OCI-LY7 (cell line): ENCODE measurements around the gene DMRT3. TPM values are rescaled to one million over a fixed set of nuclear protein-coding genes. Genes with fewer than 3 reads are reported as not detected.
A peak's percentile ranks its signal among the peaks of the same experiment; 100 is the strongest.

Source experiments
- BruUV-seq: library from RNA; stranded (reverse); fragments of 400-500 nt; replicated peaks from 2 replicates; lab custom pipeline; 2021; lab: Mats Ljungman, UMichigan
- CTCF ChIA-PET: fragments of 300-600 bp; sonication (Branson Sonifier 250); formaldehyde crosslinking; loops from one replicate; lab custom pipeline; 2022; ENCODE audit warnings: antibody characterized with exemption; ENCODE audit not compliant: unreplicated experiment; lab: Charles Lee
- POLR2A ChIA-PET: fragments of 300-600 bp; sonication (Branson Sonifier 250); formaldehyde crosslinking; loops from one replicate; lab custom pipeline; 2022; ENCODE audit warnings: antibody characterized with exemption; lab: Charles Lee
- DNase-seq: peaks from one replicate; pipeline ENCODE4 v3.0.0-alpha.2; 2015; ENCODE audit warnings: low spot score
- H2AFZ ChIP-seq: fragments of 200-600 bp; sonication (generic), shearing (Covaris generic); 2 replicates; pipeline ENCODE4 v1.6.1; 2014; ENCODE audit warnings: mild to moderate bottlenecking, antibody characterized with exemption, low read length, moderate library complexity
- H3K27ac ChIP-seq: fragments of 200-600 bp; sonication (generic); 2 replicates; pipeline ENCODE4 v1.5.1; 2014; ENCODE audit warnings: mixed run types, low read depth, mild to moderate bottlenecking, moderate library complexity, low read length, inconsistent platforms; ENCODE audit not compliant: poor library complexity, severe bottlenecking
- H3K36me3 ChIP-seq: fragments of 200-600 bp; sonication (generic); 2 replicates; pipeline ENCODE4 v1.6.1; 2014; ENCODE audit warnings: mild to moderate bottlenecking, antibody characterized with exemption, low read length, moderate library complexity, mixed read lengths; ENCODE audit not compliant: insufficient read depth
- H3K4me1 ChIP-seq: fragments of 200-600 bp; sonication (generic); 2 replicates; pipeline ENCODE4 v1.5.1; 2014; ENCODE audit warnings: mild to moderate bottlenecking, low read length; ENCODE audit not compliant: insufficient read depth, poor library complexity, severe bottlenecking
- H3K4me2 ChIP-seq: fragments of 200-600 bp; sonication (generic); 2 replicates; pipeline ENCODE4 v1.6.1; 2014; ENCODE audit warnings: mild to moderate bottlenecking, low read length
- H3K4me3 ChIP-seq: fragments of 200-600 bp; sonication (generic); 2 replicates; pipeline ENCODE4 v1.5.1; 2014; ENCODE audit warnings: mild to moderate bottlenecking, low read depth, low read length; ENCODE audit not compliant: poor library complexity, severe bottlenecking
- H3K79me2 ChIP-seq: fragments of 200-600 bp; sonication (generic); 2 replicates; pipeline ENCODE4 v1.6.1; 2016; ENCODE audit warnings: low read depth, mild to moderate bottlenecking, low read length, moderate library complexity, mixed read lengths; ENCODE audit not compliant: insufficient read depth
- H3K9me2 ChIP-seq: fragments of 200-600 bp; sonication (generic); 2 replicates; pipeline ENCODE4 v1.6.1; 2016; ENCODE audit warnings: mild to moderate bottlenecking, low read length, mixed read lengths; ENCODE audit not compliant: insufficient read depth
- H3K9me3 ChIP-seq: fragments of 200-600 bp; sonication (generic); 2 replicates; pipeline ENCODE4 v1.6.1; 2014; ENCODE audit warnings: mild to moderate bottlenecking, mixed run types, low read length, mixed read lengths
- H4K20me1 ChIP-seq: fragments of 200-600 bp; sonication (generic); 2 replicates; pipeline ENCODE4 v1.6.1; 2014; ENCODE audit warnings: mild to moderate bottlenecking, antibody characterized with exemption, low read length, moderate library complexity, mixed read lengths; ENCODE audit not compliant: insufficient read depth
- EZH2phosphoT487 ChIP-seq: fragments of 200-600 bp; sonication (generic); IDR thresholded peaks from 2 replicates; pipeline ENCODE4 v1.6.1; 2018; ENCODE audit warnings: low read depth, borderline replicate concordance, mild to moderate bottlenecking, mixed run types, antibody characterized with exemption, low read length, moderate library complexity, mixed read lengths
- intact Hi-C: fragments of 100-400 bp; cut with micrococcal nuclease; formaldehyde crosslinking; loops from one replicate; pipeline ENCODE4 v1.10.0; 2022; ENCODE audit not compliant: unreplicated experiment
- total RNA-seq, 2 experiments: library from RNA; depleted of rRNA in 1 of 2; stranded (reverse); fragments of >200 nt in 1 of 2; shearing (Covaris generic) in 1 of 2; gene quantifications; 2 replicates each; pipeline ENCODE4 v1.2.3, GENCODE V29; 2014 to 2022
- TF ChIP-seq, protein P1 (sequence below): fragments of 200-600 bp; sonication (generic); conservative IDR thresholded peaks from 2 replicates; pipeline ENCODE4 v1.5.1; 2014; ENCODE audit warnings: mild to moderate bottlenecking, antibody characterized with exemption, low read length, moderate library complexity, mixed read lengths

Gene DMRT3
- total RNA-seq, 2 experiments from 2014 or later, result not detected

DNA sequence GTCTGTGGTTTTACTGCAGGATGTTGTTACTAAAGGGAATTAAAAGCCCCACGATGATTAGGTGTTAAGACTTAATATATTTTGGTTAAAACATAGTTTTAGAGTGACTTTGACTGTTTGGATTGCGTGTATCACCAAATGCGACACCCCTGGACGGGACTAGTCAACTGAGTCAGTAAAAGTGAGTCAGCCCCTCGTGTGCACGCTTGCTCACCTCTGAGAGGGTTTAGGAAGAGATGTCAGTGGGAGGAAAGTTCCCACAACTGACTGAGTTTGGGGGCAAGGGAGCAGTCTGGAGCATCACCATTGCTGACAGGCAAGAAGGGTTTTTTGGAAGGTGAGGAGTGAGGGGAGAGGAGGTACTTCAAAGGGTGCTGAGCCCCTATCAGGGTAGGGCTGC is 14.4 kb upstream of the DMRT3 start:
- Histone ChIP-seq H3K4me1 (no peaks in the 10 kb centered on the region), H3K36me3 (no peaks in the 10 kb centered on the region), H3K9me2 (no peaks in the 10 kb centered on the region), H4K20me1 (no peaks in the 10 kb centered on the region), H3K27ac (no peak overlapping the region), H2AFZ (no peak overlapping the region), H3K79me2 (no peaks in the 10 kb centered on the region), H3K4me3 (no peak overlapping the region), H3K4me2 (no peak overlapping the region), H3K9me3 (no peaks in the 10 kb centered on the region)
- BruUV-seq, result no TSS peak
- ChIA-PET POLR2A (no interaction called here), CTCF (no interaction called here)
- intact Hi-C loops, result no loop called here
- TF ChIP-seq EZH2phosphoT487, result no peak
- TF ChIP-seq, protein P1, sequence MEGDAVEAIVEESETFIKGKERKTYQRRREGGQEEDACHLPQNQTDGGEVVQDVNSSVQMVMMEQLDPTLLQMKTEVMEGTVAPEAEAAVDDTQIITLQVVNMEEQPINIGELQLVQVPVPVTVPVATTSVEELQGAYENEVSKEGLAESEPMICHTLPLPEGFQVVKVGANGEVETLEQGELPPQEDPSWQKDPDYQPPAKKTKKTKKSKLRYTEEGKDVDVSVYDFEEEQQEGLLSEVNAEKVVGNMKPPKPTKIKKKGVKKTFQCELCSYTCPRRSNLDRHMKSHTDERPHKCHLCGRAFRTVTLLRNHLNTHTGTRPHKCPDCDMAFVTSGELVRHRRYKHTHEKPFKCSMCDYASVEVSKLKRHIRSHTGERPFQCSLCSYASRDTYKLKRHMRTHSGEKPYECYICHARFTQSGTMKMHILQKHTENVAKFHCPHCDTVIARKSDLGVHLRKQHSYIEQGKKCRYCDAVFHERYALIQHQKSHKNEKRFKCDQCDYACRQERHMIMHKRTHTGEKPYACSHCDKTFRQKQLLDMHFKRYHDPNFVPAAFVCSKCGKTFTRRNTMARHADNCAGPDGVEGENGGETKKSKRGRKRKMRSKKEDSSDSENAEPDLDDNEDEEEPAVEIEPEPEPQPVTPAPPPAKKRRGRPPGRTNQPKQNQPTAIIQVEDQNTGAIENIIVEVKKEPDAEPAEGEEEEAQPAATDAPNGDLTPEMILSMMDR, result no peak
- DNase-seq, result no peak

- BruUV-seq, result no TSS peak
- Histone ChIP-seq H3K4me1 (no peaks in the 10 kb centered on the region), H3K9me3 (no peaks in the 10 kb centered on the region), H3K27ac (no peak overlapping the region), H4K20me1 (no peaks in the 10 kb centered on the region), H3K4me3 (no peak overlapping the region), H2AFZ (no peak overlapping the region), H3K36me3 (no peaks in the 10 kb centered on the region), H3K9me2 (no peaks in the 10 kb centered on the region), H3K4me2 (no peak overlapping the region), H3K79me2 (no peaks in the 10 kb centered on the region)
- TF ChIP-seq, protein P1, result no peak
- no peak for TF ChIP-seq EZH2phosphoT487
- no peak for DNase-seq
- intact Hi-C loops, result loop anchor here (5.0 kb wide), 1 partner anchor 42 kb away; no protein-coding TSS in a partner anchor
- ChIA-PET POLR2A (no interaction called here), CTCF (no interaction called here)
Observed at GRCh38 chr9:965497-965896, 11.0 kb upstream of the DMRT3 start.

DNA sequence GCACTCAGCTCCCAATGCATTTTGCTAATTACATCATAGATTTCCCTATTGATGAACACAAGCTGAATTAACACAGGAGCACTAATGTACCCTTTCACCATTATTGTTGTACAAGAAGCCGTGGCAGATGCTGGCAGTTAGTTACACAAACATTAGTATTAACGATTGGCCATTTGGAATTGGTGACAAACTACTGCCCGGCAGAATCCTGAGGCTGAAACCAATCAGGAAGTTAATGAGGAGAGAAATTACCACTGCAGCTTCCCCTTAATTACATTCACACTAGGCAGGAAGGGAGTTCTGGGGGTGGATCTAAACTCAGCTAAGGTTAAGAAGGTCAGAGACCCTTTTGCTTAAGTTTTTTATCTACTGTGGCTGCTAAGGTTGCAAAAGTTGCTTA is 9.6 kb upstream of the DMRT3 start:
- intact Hi-C loops, result loop anchor here (5.0 kb wide), 1 partner anchor 40 kb away; no protein-coding TSS in a partner anchor
- H3K4me2 ChIP-seq, result no peak overlapping the region
- no peaks in the 10 kb centered on the region for H4K20me1 ChIP-seq
- no peak overlapping the region for H3K27ac ChIP-seq
- no peaks in the 10 kb centered on the region for H3K4me1 ChIP-seq
- H3K9me2 ChIP-seq, result no peaks in the 10 kb centered on the region
- no peaks in the 10 kb centered on the region for H3K9me3 ChIP-seq
- BruUV-seq, result no TSS peak
- ChIA-PET CTCF (no interaction called here), POLR2A (no interaction called here)
- no peaks in the 10 kb centered on the region for H3K36me3 ChIP-seq
- H3K79me2 ChIP-seq, result no peaks in the 10 kb centered on the region
- peak overlapping the region; percentile 40; the same call in 1 of the 2 replicates for H2AFZ ChIP-seq
- TF ChIP-seq, protein P1, result no peak
- TF ChIP-seq EZH2phosphoT487, result no peak
- H3K4me3 ChIP-seq, result no peak overlapping the region
- no peak for DNase-seq
